ENCODE results near the gene DPH5. TPM values are rescaled to one million over a fixed set of nuclear protein-coding genes. Genes with fewer than 3 reads are reported as not detected.
"Not testable (repeated sequence)": the region's sequence is repeated elsewhere in the genome, so short reads cannot be mapped to it uniquely, and the experiment has no call there.

Gene DPH5
- total RNA-seq, 2 donors from 2014 or later, result 28.6 to 28.7 TPM

DNA sequence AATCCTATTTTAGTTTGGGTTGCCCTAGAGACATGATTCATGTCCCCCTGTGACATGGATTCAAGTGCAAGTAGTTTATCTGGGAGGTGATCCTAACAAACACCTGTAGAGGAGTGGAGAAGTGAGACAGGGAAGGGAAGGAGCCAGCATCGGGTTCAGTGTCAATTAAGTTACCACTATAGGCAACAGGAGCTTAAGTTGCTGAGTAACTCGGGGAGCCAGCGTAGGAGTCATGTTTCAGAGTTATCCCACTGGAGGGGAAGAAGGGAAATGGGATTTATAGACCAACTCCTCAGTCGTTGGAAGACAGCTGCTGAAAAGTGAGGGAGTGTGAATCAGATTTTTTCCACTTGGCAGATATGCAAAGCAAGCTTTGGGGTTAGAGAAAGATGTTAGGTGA, 74.8 kb downstream of the DPH5 start:
- DNase-seq, result no peak
- intact Hi-C loops (cut with DNase I), result no loop called here
- peak in 1 of 2 donors; percentile 11 for ATAC-seq

- intact Hi-C loops (cut with DNase I), result no loop called here
- DNase-seq, result no peak
- ATAC-seq, result no peak
Observed at GRCh38 chr1:100950337-100950736, 75.2 kb downstream of the DPH5 start.

GRCh38 chr1:100949515-100950158, 75.9 kb downstream of the DPH5 start:
- peak in 1 of 2 donors; percentile 50 for ATAC-seq
- intact Hi-C loops (cut with DNase I), result not testable (repeated sequence)

DNA sequence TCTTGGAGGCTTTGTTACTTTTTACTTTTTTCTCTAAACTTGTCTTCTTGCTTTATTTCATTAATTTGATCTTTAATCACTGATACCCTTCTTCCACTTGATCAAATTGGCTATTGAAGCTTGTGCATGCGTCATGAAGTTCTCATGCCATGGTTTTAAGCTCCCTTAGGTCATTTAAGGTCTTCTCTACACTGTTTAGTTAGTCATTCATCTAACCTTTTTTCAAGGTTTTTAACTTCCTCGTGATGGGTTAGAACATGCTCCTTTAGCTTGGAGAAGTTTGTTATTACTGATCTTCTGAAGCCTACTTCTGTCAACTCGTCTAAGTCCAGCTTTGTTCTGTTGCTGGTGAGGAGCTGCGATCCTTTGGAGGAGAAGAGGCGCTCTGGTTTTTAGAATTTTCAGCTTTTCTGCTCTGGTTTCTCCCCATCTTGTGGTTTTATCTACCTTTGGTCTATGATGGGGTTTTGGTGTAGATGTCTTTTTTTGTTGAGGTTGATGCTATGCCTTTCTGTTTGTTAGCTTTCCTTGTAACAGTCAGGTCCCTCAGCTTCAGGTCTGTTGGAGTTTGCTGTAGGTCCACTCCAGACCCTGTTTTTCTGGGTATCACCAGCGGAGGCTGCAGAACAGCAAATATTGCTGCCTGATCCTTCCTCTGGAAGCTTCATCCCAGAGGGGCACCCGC, 76.7 kb downstream of the DPH5 start:
- ATAC-seq; DNase-seq; intact Hi-C loops (cut with DNase I): not testable (repeated sequence)

More at GRCh38 chr1:100949515-100950158, 75.9 kb downstream of the DPH5 start:
- DNase-seq, result peak; percentile 50

- DNase-seq; intact Hi-C loops (cut with DNase I); ATAC-seq: not testable (repeated sequence)
Observed at GRCh38 chr1:100947816-100948215, 77.8 kb downstream of the DPH5 start.

DNA sequence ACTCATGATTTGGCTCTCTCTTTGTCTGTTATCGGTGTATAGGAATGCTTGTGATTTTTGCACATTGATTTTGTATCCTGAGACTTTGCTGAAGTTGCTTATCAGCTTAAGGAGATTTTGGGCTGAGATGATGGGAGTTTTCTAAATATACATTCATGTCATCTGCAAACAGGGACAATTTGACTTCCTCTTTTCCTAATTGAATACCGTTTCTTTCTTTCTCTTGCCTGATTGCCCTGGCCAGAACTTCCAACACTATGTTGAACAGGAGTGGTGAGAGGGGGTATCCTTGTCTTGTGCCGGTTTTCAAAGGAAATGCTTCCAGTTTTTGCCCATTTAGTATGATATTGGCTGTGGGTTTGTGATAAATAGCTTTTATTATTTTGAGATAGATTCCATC, 79.5 kb downstream of the DPH5 start:
- DNase-seq; intact Hi-C loops (cut with DNase I); ATAC-seq: not testable (repeated sequence)

GRCh38 chr1:100943533-100943932, 82.1 kb downstream of the DPH5 start:
- ATAC-seq (no peak), DNase-seq (no peak)
- intact Hi-C loops (cut with DNase I), result no loop called here

GRCh38 chr1:100942304-100943046, 83.1 kb downstream of the DPH5 start:
- intact Hi-C loops (cut with DNase I), result no loop called here
- no peak for ATAC-seq

GRCh38 chr1:100941580-100942216, 83.9 kb downstream of the DPH5 start:
- DNase-seq, result no peak
- intact Hi-C loops (cut with DNase I), result no loop called here
- ATAC-seq, result no peak

More at GRCh38 chr1:100942304-100943046, 83.1 kb downstream of the DPH5 start:
- no peak for DNase-seq

DNA sequence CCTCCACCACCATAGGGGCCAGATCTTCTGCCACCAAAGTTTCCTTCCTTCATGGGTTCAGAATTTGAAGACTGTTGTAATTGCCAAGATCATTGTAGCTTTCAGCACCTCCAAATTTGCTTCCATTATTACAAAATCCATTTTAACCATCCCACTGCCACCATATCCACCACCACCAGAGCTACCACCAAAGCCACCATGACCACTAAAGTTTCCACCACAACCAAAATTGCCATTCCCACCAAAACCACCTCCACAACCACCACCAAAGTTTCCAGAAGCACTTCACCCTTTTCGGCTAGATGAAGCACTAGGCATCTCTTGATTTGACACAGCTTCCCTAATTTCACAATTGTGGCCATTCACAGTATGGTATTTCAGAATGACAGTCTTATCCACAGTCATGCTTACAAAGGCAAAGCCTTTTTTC, 84.5 kb downstream of the DPH5 start:
- DNase-seq (no peak), ATAC-seq (no peak)
- intact Hi-C loops (cut with DNase I), result no loop called here

Other genes starting within 250 kb of the DPH5 start
- gene EXTL2, start 130.9 kb downstream of the DPH5 start, total RNA-seq, result 10 to 100 TPM in 1 of 2 donors, 1 to 10 TPM in 1; 6.7 to 10.9 TPM
- gene SLC30A7, start 129.7 kb downstream of the DPH5 start, total RNA-seq, result 10 to 100 TPM in 1 of 2 donors, 1 to 10 TPM in 1; 7.0 to 14.2 TPM
- 10 to 100 TPM; 69.3 to 85.3 TPM for gene S1PR1, start 211.2 kb upstream of the DPH5 start, total RNA-seq